DOHH2 (cell line): Measurements from ENCODE around the gene FIBP.

ENCODE experiments used
- EZH2phosphoT487 ChIP-seq: fragments of 200-600 bp; sonication (generic); IDR thresholded peaks from 2 replicates; pipeline ENCODE4 v1.6.1; 2017; ENCODE audit warnings: borderline replicate concordance, mild to moderate bottlenecking, antibody characterized with exemption, low read length, moderate library complexity, mixed read lengths
- TF ChIP-seq, protein P1 (sequence below): fragments of 200-600 bp; sonication (generic); IDR thresholded peaks from one replicate; pipeline ENCODE4 v1.5.1; 2014; ENCODE audit warnings: antibody characterized with exemption, mild to moderate bottlenecking, low read depth, low read length; ENCODE audit not compliant: poor library complexity, severe bottlenecking

DNA sequence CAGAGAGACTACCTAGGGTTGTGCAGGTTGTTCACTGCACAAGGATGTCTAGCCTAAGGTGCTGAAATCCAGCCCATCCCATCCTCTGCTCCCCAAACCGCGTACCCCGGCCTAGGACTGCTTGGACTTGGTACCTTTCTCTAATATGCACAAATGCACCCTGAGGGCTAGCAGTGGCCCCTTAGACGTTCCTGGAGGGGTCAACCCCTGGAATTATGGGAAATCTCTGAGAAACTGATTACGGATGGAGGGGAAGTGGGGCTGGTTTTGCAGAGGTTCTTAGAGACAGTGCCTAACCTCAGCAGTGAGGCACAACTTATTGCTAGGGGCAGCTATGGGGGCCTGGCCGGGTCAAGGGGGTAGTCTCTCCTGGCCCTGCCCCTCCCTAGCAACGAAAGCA, 28.1 kb upstream of the FIBP start:
- TF ChIP-seq, protein P1, sequence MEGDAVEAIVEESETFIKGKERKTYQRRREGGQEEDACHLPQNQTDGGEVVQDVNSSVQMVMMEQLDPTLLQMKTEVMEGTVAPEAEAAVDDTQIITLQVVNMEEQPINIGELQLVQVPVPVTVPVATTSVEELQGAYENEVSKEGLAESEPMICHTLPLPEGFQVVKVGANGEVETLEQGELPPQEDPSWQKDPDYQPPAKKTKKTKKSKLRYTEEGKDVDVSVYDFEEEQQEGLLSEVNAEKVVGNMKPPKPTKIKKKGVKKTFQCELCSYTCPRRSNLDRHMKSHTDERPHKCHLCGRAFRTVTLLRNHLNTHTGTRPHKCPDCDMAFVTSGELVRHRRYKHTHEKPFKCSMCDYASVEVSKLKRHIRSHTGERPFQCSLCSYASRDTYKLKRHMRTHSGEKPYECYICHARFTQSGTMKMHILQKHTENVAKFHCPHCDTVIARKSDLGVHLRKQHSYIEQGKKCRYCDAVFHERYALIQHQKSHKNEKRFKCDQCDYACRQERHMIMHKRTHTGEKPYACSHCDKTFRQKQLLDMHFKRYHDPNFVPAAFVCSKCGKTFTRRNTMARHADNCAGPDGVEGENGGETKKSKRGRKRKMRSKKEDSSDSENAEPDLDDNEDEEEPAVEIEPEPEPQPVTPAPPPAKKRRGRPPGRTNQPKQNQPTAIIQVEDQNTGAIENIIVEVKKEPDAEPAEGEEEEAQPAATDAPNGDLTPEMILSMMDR, result no peak
- TF ChIP-seq EZH2phosphoT487, result no peak
